ENCODE results near the gene BGLAP. TPM values are rescaled to one million over a fixed set of nuclear protein-coding genes. Genes with fewer than 3 reads are reported as not detected.

The BGLAP gene
- polyA plus RNA-seq, 1 donor from 2014 or later: 2.5 TPM

DNA sequence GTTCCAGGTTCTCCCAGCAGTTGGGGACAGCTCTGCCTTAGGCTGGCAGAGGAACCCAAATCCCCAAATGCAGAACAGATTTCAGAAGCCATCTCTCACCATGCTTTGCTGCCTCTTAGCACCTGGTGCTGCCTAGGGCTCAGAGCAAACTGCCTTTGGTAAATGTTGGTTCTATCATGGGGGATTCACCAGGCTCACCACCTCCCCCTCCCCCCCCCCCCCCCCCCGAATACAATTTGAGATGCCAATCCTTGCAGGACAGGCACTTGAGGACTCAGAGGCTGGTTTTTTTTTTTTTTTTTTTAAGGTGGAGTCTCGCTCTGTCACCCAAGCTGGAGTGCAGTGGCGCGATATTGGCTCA is 6.3 kb downstream of the BGLAP start:
- H3K9me2 ChIP-seq (ENCODE audit: insufficient read depth, low read length): no peaks in the 10 kb centered on the region
- H3K27ac ChIP-seq (ENCODE audit: low read length): no peak overlapping the region
- no peak for TF ChIP-seq SMC3 (conservative IDR thresholded peaks at IDR 0.05; ENCODE audit: poor library complexity)
- H3K9me3 ChIP-seq (ENCODE audit: low read length): no peaks in the 10 kb centered on the region
- H3K27me3 ChIP-seq (ENCODE audit: insufficient read depth, low read depth, low read length): no peaks in the 10 kb centered on the region
- no peak overlapping the region for H2AFZ ChIP-seq (ENCODE audit: low read depth, low read length)
- H3K9ac ChIP-seq (ENCODE audit: low read length): no peak overlapping the region
- no peaks in the 10 kb centered on the region for H4K20me1 ChIP-seq (ENCODE audit: insufficient read depth)
- no peaks in the 10 kb centered on the region for H3K79me2 ChIP-seq (replicated peaks; ENCODE audit: insufficient read depth, low read length)
- no peaks in the 10 kb centered on the region for H3F3A ChIP-seq (ENCODE audit: insufficient read depth, low read length, poor library complexity, severe bottlenecking)
- H3K4me2 ChIP-seq (ENCODE audit: low read length): no peak overlapping the region
- no peaks in the 10 kb centered on the region for H3K36me3 ChIP-seq (ENCODE audit: insufficient read depth, low read length)
- H3K4me3 ChIP-seq (ENCODE audit: low read length): no peak overlapping the region

GRCh38 chr1:156249593-156249992 is 7.6 kb downstream of the BGLAP start:
- Histone ChIP-seq H2AFZ (ENCODE audit: low read depth, low read length) (no peak overlapping the region), H3K4me3 (ENCODE audit: low read length) (no peak overlapping the region), H3K9ac (ENCODE audit: low read length) (no peak overlapping the region), H3K9me3 (ENCODE audit: low read length) (no peaks in the 10 kb centered on the region), H3K79me2 (replicated peaks; ENCODE audit: insufficient read depth, low read length) (no peaks in the 10 kb centered on the region), H3F3A (ENCODE audit: insufficient read depth, low read length, poor library complexity, severe bottlenecking) (no peaks in the 10 kb centered on the region), H3K9me2 (ENCODE audit: insufficient read depth, low read length) (no peaks in the 10 kb centered on the region), H3K27ac (ENCODE audit: low read length) (no peak overlapping the region), H3K4me2 (ENCODE audit: low read length) (no peak overlapping the region), H3K36me3 (ENCODE audit: insufficient read depth, low read length) (no peaks in the 10 kb centered on the region), H3K27me3 (ENCODE audit: insufficient read depth, low read depth, low read length) (no peaks in the 10 kb centered on the region), H4K20me1 (ENCODE audit: insufficient read depth) (no peaks in the 10 kb centered on the region)
- no peak for TF ChIP-seq SMC3 (conservative IDR thresholded peaks at IDR 0.05; ENCODE audit: poor library complexity)
- no peak for TF ChIP-seq POLR2AphosphoS5 (IDR thresholded peaks at IDR 0.05)
- TF ChIP-seq, protein P1, sequence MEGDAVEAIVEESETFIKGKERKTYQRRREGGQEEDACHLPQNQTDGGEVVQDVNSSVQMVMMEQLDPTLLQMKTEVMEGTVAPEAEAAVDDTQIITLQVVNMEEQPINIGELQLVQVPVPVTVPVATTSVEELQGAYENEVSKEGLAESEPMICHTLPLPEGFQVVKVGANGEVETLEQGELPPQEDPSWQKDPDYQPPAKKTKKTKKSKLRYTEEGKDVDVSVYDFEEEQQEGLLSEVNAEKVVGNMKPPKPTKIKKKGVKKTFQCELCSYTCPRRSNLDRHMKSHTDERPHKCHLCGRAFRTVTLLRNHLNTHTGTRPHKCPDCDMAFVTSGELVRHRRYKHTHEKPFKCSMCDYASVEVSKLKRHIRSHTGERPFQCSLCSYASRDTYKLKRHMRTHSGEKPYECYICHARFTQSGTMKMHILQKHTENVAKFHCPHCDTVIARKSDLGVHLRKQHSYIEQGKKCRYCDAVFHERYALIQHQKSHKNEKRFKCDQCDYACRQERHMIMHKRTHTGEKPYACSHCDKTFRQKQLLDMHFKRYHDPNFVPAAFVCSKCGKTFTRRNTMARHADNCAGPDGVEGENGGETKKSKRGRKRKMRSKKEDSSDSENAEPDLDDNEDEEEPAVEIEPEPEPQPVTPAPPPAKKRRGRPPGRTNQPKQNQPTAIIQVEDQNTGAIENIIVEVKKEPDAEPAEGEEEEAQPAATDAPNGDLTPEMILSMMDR (IDR thresholded peaks at IDR 0.05; ENCODE audit: poor library complexity, severe bottlenecking): no peak

GRCh38 chr1:156251527-156251926 is 9.5 kb downstream of the BGLAP start:
- Histone ChIP-seq H3K27ac (ENCODE audit: low read length) (no peak overlapping the region), H3K4me3 (ENCODE audit: low read length) (no peak overlapping the region), H3K9ac (ENCODE audit: low read length) (no peak overlapping the region), H3K9me2 (ENCODE audit: insufficient read depth, low read length) (no peaks in the 10 kb centered on the region), H2AFZ (ENCODE audit: low read depth, low read length) (no peak overlapping the region), H4K20me1 (ENCODE audit: insufficient read depth) (no peaks in the 10 kb centered on the region), H3K9me3 (ENCODE audit: low read length) (no peaks in the 10 kb centered on the region), H3F3A (ENCODE audit: insufficient read depth, low read length, poor library complexity, severe bottlenecking) (no peaks in the 10 kb centered on the region), H3K27me3 (ENCODE audit: insufficient read depth, low read depth, low read length) (no peaks in the 10 kb centered on the region), H3K4me2 (ENCODE audit: low read length) (no peak overlapping the region), H3K79me2 (replicated peaks; ENCODE audit: insufficient read depth, low read length) (no peaks in the 10 kb centered on the region), H3K36me3 (ENCODE audit: insufficient read depth, low read length) (no peaks in the 10 kb centered on the region)
- TF ChIP-seq REST (IDR thresholded peaks at IDR 0.05; ENCODE audit: borderline replicate concordance) (no peak), MXI1 (conservative IDR thresholded peaks at IDR 0.05; ENCODE audit: poor library complexity, severe bottlenecking) (no peak), TAF1 (IDR thresholded peaks at IDR 0.05; ENCODE audit: low read depth) (no peak), EZH2 (IDR thresholded peaks at IDR 0.05; ENCODE audit: borderline replicate concordance, insufficient read depth, low read length, poor library complexity, severe bottlenecking) (no peak), RAD21 (conservative IDR thresholded peaks at IDR 0.05) (no peak)
- TF ChIP-seq, protein P1 (IDR thresholded peaks at IDR 0.05; ENCODE audit: poor library complexity, severe bottlenecking): no peak
